ENCODE results near the gene ARID1B.

ARID1B gene

DNA sequence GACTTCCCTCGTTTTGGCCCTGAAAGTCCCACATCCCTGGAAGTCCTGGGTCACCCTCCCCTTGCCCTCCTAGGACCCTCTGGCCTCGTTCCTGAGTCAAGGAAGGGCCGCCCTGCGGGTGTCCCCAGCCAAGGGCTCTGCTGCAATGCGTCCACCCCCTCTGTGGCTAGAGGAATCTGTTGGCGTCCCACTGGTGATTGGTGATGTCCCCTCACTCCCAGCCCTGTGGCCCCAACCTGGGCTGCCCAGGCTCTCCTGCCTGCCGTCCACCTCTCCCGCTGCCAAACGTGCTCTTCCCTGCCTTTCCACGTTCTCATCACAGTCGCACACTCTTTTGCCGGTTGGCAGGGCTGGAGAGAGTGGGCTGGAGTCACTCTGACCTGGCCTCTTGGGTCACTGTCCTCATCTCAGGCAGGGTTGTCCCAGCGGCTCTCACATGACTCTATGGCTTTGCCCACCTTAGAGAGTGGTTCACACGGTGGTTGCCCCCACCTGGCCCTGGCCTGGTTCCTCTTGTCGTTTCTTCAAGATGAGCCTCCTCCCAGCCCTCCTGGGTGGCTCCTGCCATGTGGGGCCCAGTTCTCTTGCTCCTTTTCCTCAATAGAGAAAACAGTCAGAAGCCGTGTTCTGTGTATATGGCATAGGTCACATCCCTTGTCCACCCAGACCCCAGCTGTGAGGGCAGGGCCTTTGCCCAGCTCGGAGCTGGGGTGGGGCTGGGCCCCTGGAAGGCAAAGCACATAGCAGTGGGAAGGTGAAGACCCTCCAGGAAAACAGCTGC lies 445.2 kb downstream of the ARID1B start:
- no peak for DNase-seq

DNA sequence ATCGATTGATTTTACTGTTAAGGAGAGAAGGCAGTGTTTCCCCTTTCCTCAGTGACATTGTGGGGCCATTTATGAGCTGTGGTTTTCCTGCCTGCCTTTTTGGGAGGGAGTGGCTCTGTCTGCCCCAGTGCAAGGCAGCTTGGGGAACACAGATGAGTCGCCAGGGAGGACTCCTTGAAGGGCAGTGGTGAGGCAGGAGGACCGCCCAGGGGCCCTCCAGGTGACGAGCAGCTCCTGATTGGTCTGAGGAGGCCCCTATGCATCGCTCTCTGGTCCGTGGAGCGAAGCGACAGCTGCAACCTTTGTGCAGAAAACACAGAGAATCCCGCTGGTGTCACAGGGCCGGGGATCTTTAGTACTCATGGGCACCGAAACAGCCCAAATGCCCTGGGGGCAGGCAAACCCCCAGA lies 445.8 kb downstream of the ARID1B start:
- no peak for DNase-seq

DNA sequence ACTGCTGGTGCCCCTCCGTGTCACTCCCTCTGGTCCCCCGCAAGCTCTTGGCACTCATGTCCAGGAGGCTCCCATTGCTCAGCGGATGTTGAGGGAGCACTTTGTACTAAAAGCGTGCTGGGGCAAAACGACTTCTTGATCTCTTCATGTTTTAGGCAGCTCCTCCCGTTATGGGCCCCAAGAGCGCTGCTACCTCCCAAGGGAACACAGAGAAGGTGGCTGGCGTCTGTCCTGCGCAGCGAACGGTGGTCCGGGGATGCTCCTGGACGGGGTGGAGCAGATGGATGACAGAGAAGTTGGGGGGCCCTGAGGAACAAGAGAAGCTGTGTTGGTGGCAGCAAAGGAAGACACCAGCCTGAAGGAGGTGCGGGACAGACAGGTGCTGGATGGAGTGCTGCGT lies 446.3 kb downstream of the ARID1B start:
- no peak for DNase-seq

GRCh38 chr6:157224178-157224950 lies 447.2 kb downstream of the ARID1B start:
- no peak for DNase-seq

- DNase-seq = no peak
Measured at GRCh38 chr6:157224951-157225574, 447.9 kb downstream of the ARID1B start.

DNA sequence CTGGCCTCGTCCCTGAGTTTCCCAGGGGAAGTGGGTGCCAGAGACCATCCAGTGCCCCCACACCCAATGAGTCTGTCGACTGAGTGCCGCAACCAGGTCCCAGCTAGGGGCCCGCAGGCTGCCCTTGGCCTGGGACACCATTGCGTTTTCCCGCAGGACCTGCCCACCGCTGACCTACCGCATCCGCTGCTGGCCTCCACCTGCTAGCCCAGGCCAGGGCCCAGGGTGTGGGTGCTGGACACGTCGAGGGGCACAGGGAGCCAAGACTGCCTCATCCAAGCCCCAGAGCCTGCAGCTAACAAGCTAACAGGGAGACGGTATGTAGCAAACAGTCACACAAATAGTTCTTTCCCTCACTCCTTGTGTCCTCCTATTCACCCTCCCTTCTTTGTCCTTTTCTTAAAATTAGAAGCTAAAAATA lies 448.4 kb downstream of the ARID1B start:
- DNase-seq = no peak

GRCh38 chr6:157226026-157226625 lies 448.9 kb downstream of the ARID1B start:
- no peak for DNase-seq

GRCh38 chr6:157226761-157227160 lies 449.6 kb downstream of the ARID1B start:
- DNase-seq = no peak

GRCh38 chr6:157227202-157228166 lies 450.3 kb downstream of the ARID1B start:
- DNase-seq = no peak

DNA sequence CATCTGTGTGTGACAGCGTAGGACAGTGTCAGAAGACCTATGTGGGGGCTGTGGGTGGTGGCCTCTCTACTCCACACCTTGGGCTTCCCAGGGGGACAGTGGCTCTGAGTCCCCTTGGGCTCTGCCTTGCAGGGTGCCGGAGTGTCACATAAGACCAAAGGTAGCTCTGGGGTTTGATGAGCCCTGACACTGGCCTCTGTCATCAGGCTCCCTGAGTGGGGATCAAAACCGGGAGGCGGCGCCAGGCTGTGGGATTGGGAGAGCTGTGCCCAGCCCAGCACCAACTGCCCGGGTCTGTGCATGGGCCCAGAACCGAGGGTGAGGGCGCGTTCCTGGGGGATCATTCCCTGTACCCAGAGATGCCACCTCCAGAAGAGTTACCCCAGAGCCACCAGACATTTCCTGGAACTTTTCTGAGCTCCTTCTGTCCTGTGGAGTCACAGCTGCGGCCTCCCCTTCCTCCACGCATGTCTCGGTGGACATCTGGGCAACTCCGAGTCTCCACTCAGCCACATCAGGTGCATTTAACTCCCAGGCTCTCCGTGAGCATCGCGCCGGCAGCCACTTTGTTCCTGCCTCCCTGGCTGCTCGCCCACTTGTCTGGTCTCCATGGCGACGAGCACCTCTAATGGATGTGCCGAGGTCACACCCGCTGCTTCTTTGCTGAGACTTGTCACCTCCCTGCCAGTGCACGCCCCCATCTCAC lies 451.4 kb downstream of the ARID1B start:
- DNase-seq = no peak

- DNase-seq = no peak
Measured at GRCh38 chr6:157229132-157229618, 452.0 kb downstream of the ARID1B start.

- no peak for DNase-seq
Measured at GRCh38 chr6:157229713-157230112, 452.5 kb downstream of the ARID1B start.

DNA sequence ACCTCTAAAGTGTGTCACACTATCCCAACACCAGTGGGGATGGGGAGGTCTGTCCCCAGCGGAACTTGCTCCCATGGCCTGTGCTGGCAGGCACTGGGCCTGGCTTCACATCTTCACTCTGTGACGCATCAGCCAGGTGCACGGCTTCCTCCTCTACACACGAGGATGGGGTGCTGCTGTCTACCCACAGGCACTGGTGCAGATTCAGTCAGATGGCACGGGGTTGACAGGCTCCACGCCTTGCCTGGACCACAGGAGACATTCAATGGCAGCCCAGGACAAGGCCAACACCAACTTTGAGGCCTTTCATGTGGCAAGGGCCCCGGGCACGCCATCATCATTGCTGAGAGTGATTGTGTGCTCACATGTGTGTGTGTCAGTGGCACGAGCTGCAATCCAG lies 453.7 kb downstream of the ARID1B start:
- no peak for DNase-seq

DNA sequence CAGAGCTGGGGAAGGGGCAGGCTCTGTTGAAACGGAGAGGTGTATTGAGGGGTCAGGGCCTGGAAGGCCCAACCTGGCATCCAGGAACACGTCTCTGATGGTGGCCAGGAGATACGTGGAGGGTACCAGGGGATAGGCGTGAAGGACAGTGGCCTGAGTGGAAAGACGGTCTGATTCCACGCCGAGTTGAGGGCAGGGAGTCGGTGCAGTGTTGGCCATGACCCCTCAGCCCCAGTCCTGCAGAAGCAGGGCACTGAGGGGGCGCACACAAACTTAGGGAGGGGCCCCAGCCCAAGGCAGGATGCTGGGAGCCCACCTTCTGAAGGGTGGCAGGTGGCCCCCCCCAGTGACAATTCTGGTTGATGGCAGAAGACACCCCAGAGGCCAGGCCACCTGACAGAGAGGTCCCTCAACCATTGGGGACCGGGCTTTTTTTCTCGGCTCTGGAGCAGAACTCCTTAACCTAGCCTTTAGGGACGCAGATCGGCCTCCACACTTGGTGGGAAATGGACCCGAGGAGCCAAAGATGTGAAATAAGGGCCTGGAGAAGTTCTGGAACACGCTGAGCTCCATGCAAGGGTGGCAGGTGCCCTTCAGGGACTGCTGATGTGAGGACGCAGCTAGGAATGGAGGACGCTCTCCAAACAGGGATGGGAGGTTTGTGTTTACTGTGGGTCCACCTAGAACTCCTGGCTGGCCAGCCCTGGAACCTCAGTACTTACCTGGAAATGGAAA lies 455.1 kb downstream of the ARID1B start:
- no peak for DNase-seq

- DNase-seq = no peak
Measured at GRCh38 chr6:157233156-157233555, 456.0 kb downstream of the ARID1B start.

- DNase-seq = no peak
Measured at GRCh38 chr6:157233686-157234085, 456.5 kb downstream of the ARID1B start.

GRCh38 chr6:157235600-157236039 lies 458.4 kb downstream of the ARID1B start:
- DNase-seq = peak; percentile 35

- DNase-seq = no peak
Measured at GRCh38 chr6:157236040-157236725, 459.0 kb downstream of the ARID1B start.

DNA sequence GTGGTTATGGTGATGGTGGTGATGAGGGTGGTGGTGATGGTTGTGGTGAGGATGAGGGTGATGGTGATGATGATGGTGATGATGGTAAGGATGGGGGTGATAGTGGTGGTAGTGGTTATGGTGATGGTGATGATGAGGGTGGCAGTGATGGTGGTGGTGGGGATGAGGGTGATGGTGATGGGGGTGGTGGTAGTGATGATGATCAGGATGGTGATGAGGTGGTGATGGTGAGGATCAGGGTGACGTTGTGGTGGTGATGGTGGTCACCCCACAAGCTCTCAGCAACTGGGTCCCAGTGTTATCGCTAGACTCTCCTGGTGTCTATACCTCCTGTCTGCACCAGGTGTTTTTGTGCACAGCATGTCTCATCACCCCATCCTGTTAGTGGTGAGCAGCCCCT lies 461.2 kb downstream of the ARID1B start:
- no peak for DNase-seq

- no peak for DNase-seq
Measured at GRCh38 chr6:157239148-157239547, 462.0 kb downstream of the ARID1B start.

All from effector CD4-positive, alpha-beta T cell (primary cell).